K562 (cell line): ENCODE measurements around the gene PCF11. TPM values are rescaled to one million over a fixed set of nuclear protein-coding genes. Genes with fewer than 3 reads are reported as not detected.
A peak's percentile ranks its signal among the peaks of the same experiment; 100 is the strongest.

Experiments used
- ARID1B ChIP-seq: fragments of 450-650 bp; IDR thresholded peaks from 2 replicates; pipeline ENCODE4 v1.6.1; 2016; ENCODE audit warnings: antibody characterized with exemption, mild to moderate bottlenecking, inconsistent platforms
- CBFA2T2 ChIP-seq: fragments of 450-650 bp; conservative IDR thresholded peaks from 2 replicates; pipeline ENCODE4 v1.6.1; 2017; ENCODE audit warnings: mild to moderate bottlenecking
- CBX5 ChIP-seq: IDR thresholded peaks from 2 replicates; pipeline ENCODE4 v1.6.1; 2014; ENCODE audit warnings: low read depth, borderline replicate concordance
- FOXK2 ChIP-seq, 2 experiments: fragments of 450-650 bp; IDR thresholded peaks in 1 of 2; conservative IDR thresholded peaks in 1 of 2; 2 replicates each; pipeline ENCODE4 v1.6.1; 2016; ENCODE audit warnings: low read depth in 2 of 2, mild to moderate bottlenecking in 1 of 2
- GATA2 ChIP-seq: sonication (generic); formaldehyde crosslinking; IDR thresholded peaks from 2 replicates; pipeline ENCODE4 v1.4.0; 2020; ENCODE audit warnings: mild to moderate bottlenecking, missing genetic modification reagents
- HDAC2 ChIP-seq: fragments of 450-650 bp; IDR thresholded peaks from 2 replicates; pipeline ENCODE4 v1.6.1; 2016; ENCODE audit warnings: mild to moderate bottlenecking
- MTA2 ChIP-seq: fragments of 450-650 bp; IDR thresholded peaks from 2 replicates; pipeline ENCODE4 v1.6.1; 2016; ENCODE audit warnings: low read depth
- PHTF2 ChIP-seq: fragments of 250-450 bp; sonication (Bioruptor Pico); IDR thresholded peaks from 2 replicates; pipeline ENCODE4 v1.5.0; 2021; ENCODE audit warnings: mild to moderate bottlenecking
- PPARD ChIP-seq: fragments of 250-450 bp; sonication (Bioruptor Pico); IDR thresholded peaks from 2 replicates; pipeline ENCODE4 v1.8.0; 2022; ENCODE audit warnings: inconsistent platforms, mild to moderate bottlenecking, moderate library complexity
- SMARCA5 ChIP-seq: fragments of 450-650 bp; IDR thresholded peaks from 2 replicates; pipeline ENCODE4 v1.6.1; 2016
- SRF ChIP-seq, 2 experiments: fragments of 250-450, 450-650 bp in 1 of 2; sonication (Bioruptor Pico) in 1 of 2; sonication (generic) in 1 of 2; formaldehyde crosslinking; IDR thresholded peaks; 2 replicates each; pipeline versions ENCODE4 v1.5.0 to v1.5.1; 2020 to 2022; ENCODE audit warnings: mild to moderate bottlenecking in 1 of 2, missing genetic modification reagents in 1 of 2
- TARDBP ChIP-seq: fragments of 450-650 bp; IDR thresholded peaks from 2 replicates; pipeline ENCODE4 v1.6.1; 2016
- ZFP36 ChIP-seq: fragments of 150-350 bp; IDR thresholded peaks from 2 replicates; pipeline ENCODE4 v1.6.1; 2018; ENCODE audit warnings: low read length, low read depth; ENCODE audit not compliant: partially characterized antibody
- ZNF175 ChIP-seq: fragments of 200-800 bp; sonication (Bioruptor generic); IDR thresholded peaks from 2 replicates; pipeline ENCODE4 v1.6.1; 2016; ENCODE audit warnings: low read depth, mild to moderate bottlenecking, missing genetic modification characterization, missing compliant biosample characterization
- ZNF316 ChIP-seq: fragments of 450-650 bp; IDR thresholded peaks from 2 replicates; pipeline ENCODE4 v1.6.1; 2016
- ZNF41 ChIP-seq: fragments of 250-450 bp; sonication (Bioruptor Pico); conservative IDR thresholded peaks from 2 replicates; pipeline ENCODE4 v1.4.0; 2020; ENCODE audit warnings: mild to moderate bottlenecking
- ZNF444 ChIP-seq: fragments of 250-450 bp; sonication (Bioruptor Pico); IDR thresholded peaks from 2 replicates; pipeline ENCODE4 v1.4.0; 2020; ENCODE audit warnings: mild to moderate bottlenecking, moderate library complexity
- ZNF780A ChIP-seq: fragments of 250-450 bp; sonication (Bioruptor Pico); IDR thresholded peaks from 2 replicates; pipeline ENCODE4 v1.5.0; 2021; ENCODE audit warnings: mild to moderate bottlenecking
- polyA plus RNA-seq, 8 experiments: library from polyadenylated mRNA; depleted of rRNA in 4 of 8; stranded (reverse) in 5 of 8; unstranded in 3 of 8; fragments of >200 nt; fragmentation: Nextera tagmentation in 2 of 8; fragmentation: Illumina TruSeq in 1 of 8; extraction: Ambion mirVana in 2 of 8; extraction: Trizol in 1 of 8; gene quantifications; 2 replicates each; pipeline versions ENCODE4 v1.2.1 to v1.2.3, GENCODE V29; 2011 to 2014; ENCODE audit warnings: inconsistent platforms in 1 of 8, missing spikeins in 1 of 8
- total RNA-seq, 7 experiments: library from RNA; depleted of rRNA in 6 of 7; stranded (reverse); fragments of >200 nt in 6 of 7; fragmentation: Illumina TruSeq in 2 of 7; extraction: Trizol in 2 of 7; gene quantifications; 2 replicates each; pipeline versions ENCODE4 v1.2.1 to v1.2.3, GENCODE V29; 2011 to 2021; ENCODE audit warnings: low replicate concordance in 1 of 7
- TF ChIP-seq, protein P1 (sequence below): sonication (generic); formaldehyde crosslinking; IDR thresholded peaks from 2 replicates; pipeline ENCODE4 v1.8.0; 2022; ENCODE audit warnings: mild to moderate bottlenecking, missing genetic modification reagents
- TF ChIP-seq, protein P2 (sequence below), 2 experiments: fragments of 150-350 bp in 1 of 2; IDR thresholded peaks; 2 replicates each; pipeline ENCODE4 v1.6.1; 2012 to 2016; ENCODE audit warnings: low read depth in 2 of 2, low read length in 2 of 2, mild to moderate bottlenecking in 1 of 2, moderate library complexity in 1 of 2
- TF ChIP-seq, protein P3 (sequence below): fragments of 450-650 bp; IDR thresholded peaks from 2 replicates; pipeline ENCODE4 v1.6.1; 2017; ENCODE audit warnings: antibody characterized with exemption, mild to moderate bottlenecking

Gene PCF11
- total and polyA plus RNA-seq, 9 of the 15 experiments (the other 6 are each of a cell fraction or from before 2014, with no cell fraction given), result 9.3 to 91.6 (median 54.4) TPM

DNA sequence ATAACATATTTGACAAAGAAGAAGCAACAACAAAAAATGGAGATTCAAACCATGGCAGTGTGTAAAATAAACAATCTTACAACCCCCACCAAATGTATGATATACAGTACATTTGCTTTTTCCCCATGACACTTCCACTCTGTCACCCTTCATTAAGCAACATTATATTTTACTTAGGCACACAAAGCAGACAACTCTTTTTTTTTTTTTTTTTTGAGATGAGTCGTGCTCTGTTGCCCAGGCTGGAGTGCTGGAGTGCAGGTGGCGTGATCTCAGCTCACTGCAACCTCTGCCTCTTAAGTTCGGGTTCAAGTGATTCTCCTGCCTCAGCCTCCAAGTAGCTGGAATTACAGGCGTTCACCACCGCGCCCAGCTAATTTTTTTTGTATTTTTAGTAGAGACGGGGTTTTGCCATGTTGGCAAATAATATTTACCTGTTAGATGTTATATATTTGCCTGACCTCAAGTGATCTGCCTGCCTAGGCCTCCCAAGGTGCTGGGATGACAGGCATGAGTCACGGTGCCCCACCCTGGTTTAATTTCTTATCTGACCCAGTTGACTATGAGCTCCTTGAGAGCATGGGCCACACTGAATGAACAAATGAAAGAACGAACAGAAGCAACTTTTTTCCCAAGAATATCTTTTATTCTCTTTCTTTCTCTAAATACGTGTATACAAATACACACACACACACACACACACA is 5.5 kb upstream of the PCF11 start (continued):
- TF ChIP-seq, protein P1, sequence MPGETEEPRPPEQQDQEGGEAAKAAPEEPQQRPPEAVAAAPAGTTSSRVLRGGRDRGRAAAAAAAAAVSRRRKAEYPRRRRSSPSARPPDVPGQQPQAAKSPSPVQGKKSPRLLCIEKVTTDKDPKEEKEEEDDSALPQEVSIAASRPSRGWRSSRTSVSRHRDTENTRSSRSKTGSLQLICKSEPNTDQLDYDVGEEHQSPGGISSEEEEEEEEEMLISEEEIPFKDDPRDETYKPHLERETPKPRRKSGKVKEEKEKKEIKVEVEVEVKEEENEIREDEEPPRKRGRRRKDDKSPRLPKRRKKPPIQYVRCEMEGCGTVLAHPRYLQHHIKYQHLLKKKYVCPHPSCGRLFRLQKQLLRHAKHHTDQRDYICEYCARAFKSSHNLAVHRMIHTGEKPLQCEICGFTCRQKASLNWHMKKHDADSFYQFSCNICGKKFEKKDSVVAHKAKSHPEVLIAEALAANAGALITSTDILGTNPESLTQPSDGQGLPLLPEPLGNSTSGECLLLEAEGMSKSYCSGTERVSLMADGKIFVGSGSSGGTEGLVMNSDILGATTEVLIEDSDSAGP (CRISPR knock-in tag), result no peak
- no peak for TF ChIP-seq ZFP36
- no peak for TF ChIP-seq ZNF444 (CRISPR knock-in tag)
- TF ChIP-seq PPARD, result no peak
- no peak for TF ChIP-seq TARDBP
- TF ChIP-seq FOXK2 (conservative IDR thresholded peaks at IDR 0.05 in 1 of 2, IDR thresholded peaks at IDR 0.05 in 1 of 2; ENCODE audit: low read depth in 2 of 2), result 0 out of 4 replicates have a peak, but pooled peaks of 1 of the 2 experiments have one; percentile 26
- TF ChIP-seq HDAC2, result peak; percentile 59; the same call in 1 of the 2 replicates
- TF ChIP-seq SMARCA5, result 0 out of 2 replicates have a peak, but pooled peaks have one; percentile 11
- peak; percentile 93 for TF ChIP-seq ZNF316
- TF ChIP-seq GATA2 (CRISPR knock-in tag), result no peak
- TF ChIP-seq SRF (CRISPR knock-in tag; IDR thresholded peaks at IDR 0.05), result no peak
- TF ChIP-seq ZNF175 (CRISPR knock-in tag), result no peak
- TF ChIP-seq, protein P2, sequence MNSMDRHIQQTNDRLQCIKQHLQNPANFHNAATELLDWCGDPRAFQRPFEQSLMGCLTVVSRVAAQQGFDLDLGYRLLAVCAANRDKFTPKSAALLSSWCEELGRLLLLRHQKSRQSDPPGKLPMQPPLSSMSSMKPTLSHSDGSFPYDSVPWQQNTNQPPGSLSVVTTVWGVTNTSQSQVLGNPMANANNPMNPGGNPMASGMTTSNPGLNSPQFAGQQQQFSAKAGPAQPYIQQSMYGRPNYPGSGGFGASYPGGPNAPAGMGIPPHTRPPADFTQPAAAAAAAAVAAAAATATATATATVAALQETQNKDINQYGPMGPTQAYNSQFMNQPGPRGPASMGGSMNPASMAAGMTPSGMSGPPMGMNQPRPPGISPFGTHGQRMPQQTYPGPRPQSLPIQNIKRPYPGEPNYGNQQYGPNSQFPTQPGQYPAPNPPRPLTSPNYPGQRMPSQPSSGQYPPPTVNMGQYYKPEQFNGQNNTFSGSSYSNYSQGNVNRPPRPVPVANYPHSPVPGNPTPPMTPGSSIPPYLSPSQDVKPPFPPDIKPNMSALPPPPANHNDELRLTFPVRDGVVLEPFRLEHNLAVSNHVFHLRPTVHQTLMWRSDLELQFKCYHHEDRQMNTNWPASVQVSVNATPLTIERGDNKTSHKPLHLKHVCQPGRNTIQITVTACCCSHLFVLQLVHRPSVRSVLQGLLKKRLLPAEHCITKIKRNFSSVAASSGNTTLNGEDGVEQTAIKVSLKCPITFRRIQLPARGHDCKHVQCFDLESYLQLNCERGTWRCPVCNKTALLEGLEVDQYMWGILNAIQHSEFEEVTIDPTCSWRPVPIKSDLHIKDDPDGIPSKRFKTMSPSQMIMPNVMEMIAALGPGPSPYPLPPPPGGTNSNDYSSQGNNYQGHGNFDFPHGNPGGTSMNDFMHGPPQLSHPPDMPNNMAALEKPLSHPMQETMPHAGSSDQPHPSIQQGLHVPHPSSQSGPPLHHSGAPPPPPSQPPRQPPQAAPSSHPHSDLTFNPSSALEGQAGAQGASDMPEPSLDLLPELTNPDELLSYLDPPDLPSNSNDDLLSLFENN (IDR thresholded peaks at IDR 0.05; ENCODE audit: low read depth in 2 of 2, low read length in 2 of 2), result no peak
- no peak for TF ChIP-seq PHTF2
- TF ChIP-seq ZNF41 (CRISPR knock-in tag), result no peak
- peak; percentile 35; the same call in 1 of the 2 replicates for TF ChIP-seq MTA2
- TF ChIP-seq ZNF780A (CRISPR knock-in tag), result no peak
- TF ChIP-seq, protein P3, sequence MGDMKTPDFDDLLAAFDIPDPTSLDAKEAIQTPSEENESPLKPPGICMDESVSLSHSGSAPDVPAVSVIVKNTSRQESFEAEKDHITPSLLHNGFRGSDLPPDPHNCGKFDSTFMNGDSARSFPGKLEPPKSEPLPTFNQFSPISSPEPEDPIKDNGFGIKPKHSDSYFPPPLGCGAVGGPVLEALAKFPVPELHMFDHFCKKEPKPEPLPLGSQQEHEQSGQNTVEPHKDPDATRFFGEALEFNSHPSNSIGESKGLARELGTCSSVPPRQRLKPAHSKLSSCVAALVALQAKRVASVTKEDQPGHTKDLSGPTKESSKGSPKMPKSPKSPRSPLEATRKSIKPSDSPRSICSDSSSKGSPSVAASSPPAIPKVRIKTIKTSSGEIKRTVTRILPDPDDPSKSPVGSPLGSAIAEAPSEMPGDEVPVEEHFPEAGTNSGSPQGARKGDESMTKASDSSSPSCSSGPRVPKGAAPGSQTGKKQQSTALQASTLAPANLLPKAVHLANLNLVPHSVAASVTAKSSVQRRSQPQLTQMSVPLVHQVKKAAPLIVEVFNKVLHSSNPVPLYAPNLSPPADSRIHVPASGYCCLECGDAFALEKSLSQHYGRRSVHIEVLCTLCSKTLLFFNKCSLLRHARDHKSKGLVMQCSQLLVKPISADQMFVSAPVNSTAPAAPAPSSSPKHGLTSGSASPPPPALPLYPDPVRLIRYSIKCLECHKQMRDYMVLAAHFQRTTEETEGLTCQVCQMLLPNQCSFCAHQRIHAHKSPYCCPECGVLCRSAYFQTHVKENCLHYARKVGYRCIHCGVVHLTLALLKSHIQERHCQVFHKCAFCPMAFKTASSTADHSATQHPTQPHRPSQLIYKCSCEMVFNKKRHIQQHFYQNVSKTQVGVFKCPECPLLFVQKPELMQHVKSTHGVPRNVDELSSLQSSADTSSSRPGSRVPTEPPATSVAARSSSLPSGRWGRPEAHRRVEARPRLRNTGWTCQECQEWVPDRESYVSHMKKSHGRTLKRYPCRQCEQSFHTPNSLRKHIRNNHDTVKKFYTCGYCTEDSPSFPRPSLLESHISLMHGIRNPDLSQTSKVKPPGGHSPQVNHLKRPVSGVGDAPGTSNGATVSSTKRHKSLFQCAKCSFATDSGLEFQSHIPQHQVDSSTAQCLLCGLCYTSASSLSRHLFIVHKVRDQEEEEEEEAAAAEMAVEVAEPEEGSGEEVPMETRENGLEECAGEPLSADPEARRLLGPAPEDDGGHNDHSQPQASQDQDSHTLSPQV, result peak; percentile 49
- peak; percentile 86 for TF ChIP-seq ARID1B
- no peak for TF ChIP-seq CBFA2T2
- TF ChIP-seq CBX5, result no peak
